ENCODE measurements around the gene KIAA0408.

DNA sequence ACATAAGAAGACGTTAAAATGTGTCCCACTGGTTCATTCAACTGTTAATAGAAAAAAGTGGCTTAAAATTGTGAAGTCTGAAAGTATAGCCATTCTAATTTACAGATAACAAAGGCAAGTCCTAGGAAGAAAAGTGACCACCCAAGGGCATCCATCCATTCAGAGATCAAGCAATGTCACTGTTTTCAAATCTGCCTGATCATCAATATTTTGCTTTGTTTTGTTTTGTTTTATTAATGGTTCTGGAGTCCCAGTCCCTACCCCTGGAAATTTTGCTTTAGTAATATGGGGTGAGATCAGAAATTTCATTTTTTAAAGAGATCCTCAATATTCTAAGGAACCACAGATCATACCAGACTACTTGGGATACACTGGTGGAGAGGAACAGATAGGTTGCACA is 17.3 kb downstream of the KIAA0408 start:
- TF ChIP-seq, protein P1, sequence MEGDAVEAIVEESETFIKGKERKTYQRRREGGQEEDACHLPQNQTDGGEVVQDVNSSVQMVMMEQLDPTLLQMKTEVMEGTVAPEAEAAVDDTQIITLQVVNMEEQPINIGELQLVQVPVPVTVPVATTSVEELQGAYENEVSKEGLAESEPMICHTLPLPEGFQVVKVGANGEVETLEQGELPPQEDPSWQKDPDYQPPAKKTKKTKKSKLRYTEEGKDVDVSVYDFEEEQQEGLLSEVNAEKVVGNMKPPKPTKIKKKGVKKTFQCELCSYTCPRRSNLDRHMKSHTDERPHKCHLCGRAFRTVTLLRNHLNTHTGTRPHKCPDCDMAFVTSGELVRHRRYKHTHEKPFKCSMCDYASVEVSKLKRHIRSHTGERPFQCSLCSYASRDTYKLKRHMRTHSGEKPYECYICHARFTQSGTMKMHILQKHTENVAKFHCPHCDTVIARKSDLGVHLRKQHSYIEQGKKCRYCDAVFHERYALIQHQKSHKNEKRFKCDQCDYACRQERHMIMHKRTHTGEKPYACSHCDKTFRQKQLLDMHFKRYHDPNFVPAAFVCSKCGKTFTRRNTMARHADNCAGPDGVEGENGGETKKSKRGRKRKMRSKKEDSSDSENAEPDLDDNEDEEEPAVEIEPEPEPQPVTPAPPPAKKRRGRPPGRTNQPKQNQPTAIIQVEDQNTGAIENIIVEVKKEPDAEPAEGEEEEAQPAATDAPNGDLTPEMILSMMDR (IDR thresholded peaks at IDR 0.05): no peak
- no peak for TF ChIP-seq POLR2A (IDR thresholded peaks at IDR 0.05)

Measured in testis (tissue), 2 donors.